Ishikawa (cell line): ENCODE results near the gene AIF1L.

Source experiments
- CEBPB ChIP-seq: IDR thresholded peaks from 2 replicates; pipeline ENCODE4 v1.6.1; 2012
- CREB1 ChIP-seq: IDR thresholded peaks from 2 replicates; pipeline ENCODE4 v1.6.1; 2012; ENCODE audit warnings: low read depth
- EP300 ChIP-seq: IDR thresholded peaks from 2 replicates; pipeline ENCODE4 v1.6.1; 2012; ENCODE audit warnings: borderline replicate concordance
- MAX ChIP-seq: IDR thresholded peaks from 2 replicates; pipeline ENCODE4 v1.6.1; 2012
- NFIC ChIP-seq: IDR thresholded peaks from 2 replicates; pipeline ENCODE4 v1.6.1; 2012
- RAD21 ChIP-seq: IDR thresholded peaks from 2 replicates; pipeline ENCODE4 v1.6.1; 2012; ENCODE audit warnings: low read depth
- TEAD4 ChIP-seq: IDR thresholded peaks from 2 replicates; pipeline ENCODE4 v1.6.1; 2012

- TF ChIP-seq RAD21 (no peak), CEBPB (no peak), MAX (no peak), EP300 (no peak), CREB1 (no peak), TEAD4 (no peak), NFIC (no peak)
These were observed 46.3 kb upstream of the AIF1L start for GRCh38 chr9:131049829-131050715.
